ENCODE data around the gene PPAT.

- no peak for TF ChIP-seq CTCF (IDR thresholded peaks at IDR 0.05 in 4 of 5, conservative IDR thresholded peaks at IDR 0.05 in 1 of 5)
- no peak for TF ChIP-seq POLR2A (IDR thresholded peaks at IDR 0.05)
Measured at GRCh38 chr4:56417396-56417795, 18.0 kb downstream of the PPAT start.
